Measurements from ENCODE around the gene NXF1. TPM values are rescaled to one million over a fixed set of nuclear protein-coding genes. Genes with fewer than 3 reads are reported as not detected.
A peak's percentile ranks its signal among the peaks of the same experiment; 100 is the strongest.
"Not testable (repeated sequence)": the region's sequence is repeated elsewhere in the genome, so short reads cannot be mapped to it uniquely, and the experiment has no call there.

Gene NXF1
- total RNA-seq (2014; rRNA removed; shearing (Covaris generic)) = 25.9 and 30.0 TPM in 2 replicates

DNA sequence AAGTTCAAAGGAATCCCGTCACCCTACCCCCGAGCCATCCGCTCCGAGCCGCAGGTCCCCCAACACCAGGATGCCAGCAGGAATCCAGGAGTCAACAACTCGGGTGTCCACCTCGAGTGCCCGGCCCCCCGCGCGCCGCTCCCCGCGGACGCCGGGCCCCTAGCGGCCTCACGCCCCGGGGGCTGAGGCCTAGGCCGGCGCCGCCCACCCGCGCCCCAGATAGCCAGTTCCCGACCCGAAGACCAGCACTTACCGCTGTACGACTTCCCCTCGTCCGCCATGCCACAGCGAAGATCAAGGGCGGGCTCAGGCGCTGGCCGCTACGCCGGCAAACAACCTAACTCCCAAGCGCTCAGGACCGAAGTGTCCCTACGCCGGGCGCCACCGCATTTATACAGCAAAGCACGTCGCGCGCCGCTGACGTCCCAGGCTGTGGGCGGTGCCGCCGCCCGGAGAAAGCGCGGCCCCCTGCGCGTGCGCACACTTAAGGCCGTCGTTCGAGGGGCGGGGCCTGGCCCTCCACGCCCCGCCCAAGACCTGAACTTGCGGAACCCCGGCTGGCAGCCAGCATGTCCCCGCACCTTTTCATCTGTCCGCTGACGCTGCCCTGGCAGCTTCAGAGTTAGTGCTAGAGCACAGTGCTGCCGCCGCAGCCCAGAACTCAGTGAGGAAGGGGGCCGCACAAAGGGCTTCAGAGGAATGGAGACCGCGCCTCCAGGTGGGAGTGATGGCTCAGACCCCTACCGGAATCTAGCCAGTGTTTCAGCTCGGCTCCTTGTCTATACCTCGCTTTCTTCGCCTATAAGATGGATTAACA, at the start of gene NXF1:
TSS of gene NXF1 (minus strand) at position 365 of the 817 bp plus-strand sequence. CDS start at position 281, 84 bp downstream.
- DNase-seq (ENCODE audit: low spot score) = peak; percentile 83

DNA sequence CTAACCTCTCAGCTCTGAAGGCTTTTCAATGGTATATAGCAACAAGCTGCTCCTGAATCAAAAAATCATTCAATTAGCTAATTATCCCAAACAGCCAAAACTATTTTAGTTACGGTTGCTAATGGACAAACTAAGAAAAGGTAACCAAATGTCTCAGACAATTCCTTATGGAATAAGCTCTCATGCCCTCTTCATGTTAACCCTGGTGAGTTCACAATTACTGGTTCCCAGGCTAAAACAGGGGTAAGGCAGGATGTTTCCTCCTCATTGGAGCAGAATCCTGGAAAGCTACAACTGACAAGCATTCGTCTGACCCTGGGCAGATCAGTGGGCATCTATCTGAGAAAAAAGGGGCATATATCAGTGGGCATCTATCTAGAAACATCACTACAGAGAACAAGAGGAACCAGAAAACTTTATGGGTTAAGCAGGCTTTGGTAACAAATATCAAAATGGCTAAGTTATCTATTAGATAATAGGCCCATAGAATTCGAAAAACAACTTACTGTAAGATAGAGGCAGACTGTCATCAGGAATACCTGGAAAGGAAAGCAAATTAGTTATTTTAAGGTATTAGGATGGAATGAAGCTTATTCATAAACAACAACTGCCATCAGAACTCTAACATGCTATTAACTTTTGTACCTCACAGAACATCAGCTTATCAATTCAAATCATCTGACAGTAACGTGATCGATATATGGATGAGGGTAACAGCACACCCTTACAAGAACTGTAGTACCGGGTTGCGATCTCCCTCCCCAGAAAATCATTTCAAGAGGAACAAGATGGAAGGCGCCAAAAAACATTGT, 49.0 kb upstream of the NXF1 start:
- DNase-seq (ENCODE audit: low spot score) = no peak

- DNase-seq (ENCODE audit: low spot score) = no peak
Observed at GRCh38 chr11:62853279-62853965, 48.2 kb upstream of the NXF1 start.

DNA sequence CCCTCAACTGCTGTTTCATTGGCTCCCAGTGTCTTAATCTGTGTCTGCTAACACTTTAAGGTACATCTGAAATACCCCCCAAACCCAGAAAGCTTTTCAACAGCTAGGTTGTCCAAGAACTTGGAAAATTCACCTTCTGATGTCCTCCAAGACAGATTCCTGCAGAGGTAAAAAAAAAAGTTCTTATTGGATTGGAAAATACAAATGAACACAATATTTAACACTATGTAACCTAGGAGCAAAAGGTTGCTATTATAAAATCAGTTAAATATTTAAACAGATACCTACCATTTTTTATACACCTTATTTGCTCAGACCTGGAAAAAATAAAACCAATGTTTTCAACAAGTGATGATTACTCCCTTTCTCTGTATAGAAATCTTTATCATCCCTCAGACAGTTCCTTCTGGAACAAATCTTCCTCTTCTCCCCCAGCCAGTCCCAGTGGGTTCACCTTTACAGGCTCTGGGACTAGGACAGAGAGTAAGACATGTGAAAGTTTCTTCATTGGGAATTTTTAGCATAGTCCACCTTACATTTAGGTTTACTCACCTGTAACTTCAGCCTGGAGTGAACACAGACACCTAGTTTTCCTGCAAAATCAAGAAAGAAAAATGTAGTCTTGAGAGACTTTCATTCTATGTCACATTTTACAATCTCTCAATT, 47.4 kb upstream of the NXF1 start:
- DNase-seq (ENCODE audit: low spot score) = no peak

DNA sequence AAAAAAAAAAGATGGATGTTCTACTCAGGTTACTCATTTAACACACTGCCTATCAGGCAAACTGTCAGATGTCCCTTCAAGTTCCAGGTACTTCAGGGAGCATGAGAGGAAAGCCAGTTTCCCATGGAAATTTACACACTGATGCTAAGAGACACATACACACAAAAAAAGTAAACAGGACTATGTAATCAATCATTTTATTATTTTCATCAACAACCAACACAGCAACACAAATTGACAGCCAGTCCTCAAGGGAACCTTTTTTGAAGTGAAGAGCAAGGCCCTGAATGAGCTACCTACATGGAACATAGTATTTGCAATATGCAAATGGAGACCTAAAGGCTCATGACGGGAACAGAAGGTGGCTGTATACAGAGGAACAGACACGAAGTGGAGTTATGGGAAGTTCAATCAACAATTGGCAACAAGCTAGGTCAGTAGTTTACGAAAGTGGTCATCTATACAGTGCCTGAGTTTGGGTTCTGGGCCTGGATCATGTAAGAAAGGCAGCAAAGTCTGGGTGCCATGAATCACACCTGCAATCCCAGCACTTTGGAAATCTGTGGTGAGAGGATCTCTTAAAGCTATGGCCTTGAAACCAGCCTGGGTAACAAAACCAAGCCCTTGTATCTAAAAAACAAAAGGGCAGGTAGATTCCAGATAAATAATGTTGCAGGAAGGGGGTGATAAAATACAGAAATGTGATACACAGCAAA, 46.7 kb upstream of the NXF1 start:
- DNase-seq (ENCODE audit: low spot score) = no peak

DNA sequence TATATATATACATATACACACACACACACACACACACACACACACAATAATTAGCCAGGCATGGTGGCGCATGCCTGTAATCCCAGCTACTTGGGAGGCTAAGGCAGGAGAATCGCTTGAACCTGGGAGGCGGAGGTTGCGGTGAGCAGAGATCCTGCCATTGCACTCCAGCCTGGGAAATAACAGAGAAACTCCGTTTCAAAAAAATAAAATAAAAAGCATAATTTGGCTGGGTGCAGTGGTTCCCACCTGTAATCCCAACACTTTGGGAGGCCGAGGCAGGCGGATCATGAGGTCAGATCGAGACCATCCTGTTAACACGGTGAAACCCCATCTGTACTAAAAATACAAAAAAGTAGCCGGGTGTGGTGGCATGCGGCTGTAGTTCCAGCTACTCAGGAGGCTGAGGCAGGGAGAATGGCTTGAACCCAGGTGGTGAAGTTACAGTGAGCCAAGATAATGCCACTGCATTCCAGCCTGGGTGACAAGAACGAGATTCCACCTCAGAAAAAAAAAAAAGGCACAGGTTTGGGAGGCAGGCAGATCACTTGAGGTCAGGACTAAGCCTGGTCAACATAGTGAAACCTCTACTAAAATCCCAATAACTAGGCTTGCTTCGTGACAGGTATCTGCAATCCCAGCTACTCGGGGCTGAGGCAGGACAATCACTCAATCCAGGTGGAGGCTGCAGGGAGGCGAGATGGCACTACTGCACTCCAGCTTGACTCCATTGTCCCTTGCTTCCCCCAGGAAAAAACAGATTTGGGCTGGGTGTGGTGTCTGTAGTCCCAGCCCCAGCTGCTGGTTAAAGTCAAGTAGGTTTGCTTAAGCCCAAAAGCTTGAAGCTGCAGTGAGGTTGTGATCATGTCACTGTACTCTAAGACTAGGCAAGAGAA, 45.9 kb upstream of the NXF1 start:
- DNase-seq (ENCODE audit: low spot score) = no peak

- DNase-seq (ENCODE audit: low spot score) = no peak
Observed at GRCh38 chr11:62847767-62848314, 42.6 kb upstream of the NXF1 start.

DNA sequence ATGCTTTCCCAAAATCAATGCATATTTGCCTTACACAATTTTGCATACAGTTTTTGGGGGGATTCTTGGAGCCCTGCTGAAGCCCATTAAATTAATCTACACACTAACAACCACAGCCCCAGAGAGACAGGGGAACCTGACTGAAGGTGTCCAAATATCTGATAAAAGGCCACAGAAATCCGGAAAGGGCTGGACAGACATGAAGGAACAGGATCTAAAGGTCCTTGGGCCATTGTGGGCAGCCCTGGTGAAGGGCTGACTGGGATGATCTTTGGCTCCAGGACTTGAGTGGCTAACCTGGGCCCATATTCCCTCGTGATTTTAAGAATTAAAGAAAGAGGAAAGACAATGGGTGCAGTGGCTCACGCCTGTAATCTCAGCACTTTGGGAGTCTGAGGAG, 40.9 kb upstream of the NXF1 start:
- no peak for DNase-seq (ENCODE audit: low spot score)

GRCh38 chr11:62844154-62844553, 38.9 kb upstream of the NXF1 start:
- DNase-seq (ENCODE audit: low spot score) = no peak

GRCh38 chr11:62843466-62843865, 38.2 kb upstream of the NXF1 start:
- no peak for DNase-seq (ENCODE audit: low spot score)

- not testable (repeated sequence) for DNase-seq (ENCODE audit: low spot score)
Observed at GRCh38 chr11:62842891-62843290, 37.7 kb upstream of the NXF1 start.

DNA sequence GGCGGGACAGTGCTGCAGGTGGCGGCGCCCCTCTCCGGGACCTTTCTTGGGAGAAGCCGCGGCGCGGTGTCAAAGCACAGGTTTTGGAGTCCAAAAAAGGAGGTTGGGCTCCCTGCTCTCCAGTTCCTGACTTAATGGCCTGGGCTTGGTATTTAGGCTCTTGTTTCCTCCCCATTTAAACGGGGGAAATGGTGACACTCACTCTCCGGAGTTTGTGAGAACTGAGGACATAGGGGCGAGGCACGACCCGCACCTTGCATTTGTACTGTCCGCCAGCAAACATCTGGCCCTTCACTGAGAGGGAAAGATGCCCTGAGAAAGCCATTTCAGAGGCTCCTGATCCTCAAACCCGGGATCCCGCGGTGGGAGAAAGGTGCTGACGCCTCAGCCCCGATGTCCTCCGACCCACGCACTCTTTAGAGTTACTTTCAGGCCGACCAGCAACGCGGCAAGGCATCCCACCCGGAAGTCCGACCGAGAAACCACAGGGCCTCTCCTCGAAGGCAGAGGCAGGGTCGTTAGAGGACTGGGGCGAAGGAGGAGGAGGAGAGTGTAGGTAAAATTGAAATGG, 37.0 kb upstream of the NXF1 start:
- no peak for DNase-seq (ENCODE audit: low spot score)

GRCh38 chr11:62841361-62842170, 36.3 kb upstream of the NXF1 start:
- DNase-seq (ENCODE audit: low spot score) = peak; percentile 98

GRCh38 chr11:62840721-62841360, 35.6 kb upstream of the NXF1 start:
- peak; percentile 22 for DNase-seq (ENCODE audit: low spot score)

DNA sequence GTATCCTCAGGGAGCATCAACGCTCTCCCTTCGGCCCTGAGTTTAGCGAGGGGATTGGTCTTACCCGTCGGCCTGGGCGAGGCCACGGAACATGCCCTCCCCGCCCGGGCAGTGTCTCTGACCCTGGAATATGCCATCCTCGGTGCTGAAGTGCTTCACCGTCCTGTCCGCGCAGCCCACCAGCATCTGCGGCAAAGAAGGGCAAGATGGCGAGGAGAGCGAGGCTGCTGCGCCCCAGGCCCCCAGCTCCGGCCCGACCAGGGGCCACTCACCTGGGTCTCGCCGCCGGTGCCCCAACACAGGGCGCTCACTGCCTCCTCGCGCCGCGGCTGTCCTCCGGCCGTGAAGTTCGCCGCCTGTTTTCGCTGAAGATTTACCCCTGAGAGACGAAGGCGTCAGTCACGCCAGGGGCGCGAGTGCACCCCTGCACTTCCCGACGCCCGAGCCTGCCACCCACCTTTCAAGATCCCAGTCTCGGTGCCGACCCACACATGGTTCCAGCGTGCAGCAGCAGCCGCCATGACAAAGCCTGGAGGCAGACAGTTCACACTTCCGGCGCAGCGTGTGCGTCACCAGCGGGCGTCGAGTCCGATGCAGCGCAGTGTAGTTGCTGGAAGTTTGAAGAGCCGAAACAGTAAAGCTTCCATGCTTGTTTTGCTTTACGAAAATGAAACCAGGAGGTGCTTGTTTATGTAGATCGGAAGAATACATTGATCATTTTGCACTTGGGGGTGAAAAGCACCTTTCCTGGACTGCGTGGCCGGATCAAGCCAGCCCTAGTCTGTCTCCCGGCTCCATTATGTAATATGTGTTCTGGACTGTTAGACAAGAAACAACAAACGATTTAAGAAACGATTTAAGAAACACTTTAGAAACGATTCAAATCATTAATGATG, 34.1 kb upstream of the NXF1 start, which contains the start of gene WDR74:
TSS of gene WDR74 (minus strand) at position 541 of the 896 bp plus-strand sequence. CDS start at position 521, 20 bp downstream.
- peak; percentile 84 for DNase-seq (ENCODE audit: low spot score)

- no peak for DNase-seq (ENCODE audit: low spot score)
Observed at GRCh38 chr11:62835336-62835735, 30.1 kb upstream of the NXF1 start.
